HAP-1 (cell line): ENCODE data around the gene ARMH3.

Experiments
- DNase-seq, 2 experiments: peaks; one replicate each; pipeline ENCODE4 v3.0.0-alpha.2; 2016 to 2020; ENCODE audit warnings: low spot score in 2 of 2
- H3K27me3 ChIP-seq: fragments of 250-450 bp; sonication (Bioruptor Pico); 2 replicates; pipeline ENCODE4 v1.5.1; 2020; ENCODE audit warnings: low read depth, mild to moderate bottlenecking, moderate library complexity
- H3K36me3 ChIP-seq: fragments of 250-450 bp; sonication (Bioruptor Pico); replicated peaks from 2 replicates; pipeline ENCODE4 v1.5.1; 2020; ENCODE audit warnings: mild to moderate bottlenecking
- H3K4me1 ChIP-seq: fragments of 250-450 bp; sonication (Bioruptor Pico); 2 replicates; pipeline ENCODE4 v1.5.1; 2020; ENCODE audit warnings: mild to moderate bottlenecking
- H3K4me3 ChIP-seq: fragments of 250-450 bp; sonication (Bioruptor Pico); 2 replicates; pipeline ENCODE4 v1.5.1; 2020; ENCODE audit warnings: mild to moderate bottlenecking, moderate library complexity
- H3K9me3 ChIP-seq: fragments of 250-450 bp; sonication (Bioruptor Pico); 2 replicates; pipeline ENCODE4 v1.5.1; 2020; ENCODE audit warnings: mild to moderate bottlenecking, moderate library complexity
- in situ Hi-C: fragments of 300-500 bp; cut with MboI; formaldehyde crosslinking; loops from 3 replicates; pipeline ENCODE4 v1.14.3; 2020; ENCODE audit warnings: low sequenced_read_pairs, inconsistent platforms, mixed read lengths

ARMH3 gene

GRCh38 chr10:101886521-101887312 is 169.3 kb downstream of the ARMH3 start:
- in situ Hi-C loops = no loop called here

GRCh38 chr10:101881036-101881774 is 174.8 kb downstream of the ARMH3 start:
- Histone ChIP-seq H3K27me3 (no peaks in the 10 kb centered on the region; the same call in 1 of the 2 replicates), H3K4me1 (no peaks in the 10 kb centered on the region; the same call in 1 of the 2 replicates), H3K4me3 (no peak overlapping the region), H3K36me3 (no peaks in the 10 kb centered on the region), H3K9me3 (no peaks in the 10 kb centered on the region)
- in situ Hi-C loops = no loop called here
- DNase-seq = no peak

More at GRCh38 chr10:101886521-101887312, 169.3 kb downstream of the ARMH3 start:
- H3K36me3 ChIP-seq = no peaks in the 10 kb centered on the region
- H3K4me1 ChIP-seq = no peaks in the 10 kb centered on the region; the same call in 1 of the 2 replicates
- no peaks in the 10 kb centered on the region; the same call in 1 of the 2 replicates for H3K27me3 ChIP-seq
- no peak overlapping the region for H3K4me3 ChIP-seq
- no peak for DNase-seq
- no peaks in the 10 kb centered on the region for H3K9me3 ChIP-seq

- Histone ChIP-seq H3K4me1 (no peaks in the 10 kb centered on the region; the same call in 1 of the 2 replicates), H3K4me3 (no peak overlapping the region), H3K36me3 (no peaks in the 10 kb centered on the region), H3K9me3 (no peaks in the 10 kb centered on the region), H3K27me3 (no peaks in the 10 kb centered on the region; the same call in 1 of the 2 replicates)
- in situ Hi-C loops = no loop called here
- DNase-seq = no peak
Measured at GRCh38 chr10:101880232-101880573, 175.8 kb downstream of the ARMH3 start.

GRCh38 chr10:101879456-101880231 is 176.3 kb downstream of the ARMH3 start:
- no peaks in the 10 kb centered on the region for H3K9me3 ChIP-seq
- H3K4me3 ChIP-seq = no peak overlapping the region
- H3K27me3 ChIP-seq = no peaks in the 10 kb centered on the region
- no peaks in the 10 kb centered on the region for H3K36me3 ChIP-seq
- in situ Hi-C loops = no loop called here
- DNase-seq = no peak
- no peaks in the 10 kb centered on the region; the same call in 1 of the 2 replicates for H3K4me1 ChIP-seq

GRCh38 chr10:101878869-101879268 is 177.1 kb downstream of the ARMH3 start:
- Histone ChIP-seq H3K4me3 (no peak overlapping the region), H3K9me3 (no peaks in the 10 kb centered on the region), H3K27me3 (no peaks in the 10 kb centered on the region), H3K36me3 (no peaks in the 10 kb centered on the region), H3K4me1 (no peaks in the 10 kb centered on the region; the same call in 1 of the 2 replicates)
- in situ Hi-C loops = no loop called here
- peak in 1 of 2 experiments; percentile 41 for DNase-seq

GRCh38 chr10:101875068-101875688 is 180.8 kb downstream of the ARMH3 start:
- in situ Hi-C loops = no loop called here
- no peaks in the 10 kb centered on the region for H3K9me3 ChIP-seq
- no peaks in the 10 kb centered on the region for H3K4me1 ChIP-seq
- no peaks in the 10 kb centered on the region for H3K27me3 ChIP-seq
- H3K4me3 ChIP-seq = no peak overlapping the region
- H3K36me3 ChIP-seq = no peaks in the 10 kb centered on the region
- DNase-seq = no peak

GRCh38 chr10:101874252-101874651 is 181.7 kb downstream of the ARMH3 start:
- Histone ChIP-seq H3K36me3 (no peaks in the 10 kb centered on the region), H3K4me3 (no peak overlapping the region), H3K9me3 (no peaks in the 10 kb centered on the region), H3K4me1 (no peaks in the 10 kb centered on the region), H3K27me3 (no peaks in the 10 kb centered on the region)
- in situ Hi-C loops = no loop called here
- DNase-seq = no peak

GRCh38 chr10:101867931-101868330 is 188.0 kb downstream of the ARMH3 start:
- Histone ChIP-seq H3K4me3 (no peak overlapping the region), H3K4me1 (peaks cover 7% of the 10 kb centered on the region; the same call in 1 of the 2 replicates), H3K27me3 (no peaks in the 10 kb centered on the region), H3K9me3 (no peaks in the 10 kb centered on the region), H3K36me3 (no peaks in the 10 kb centered on the region)
- no peak for DNase-seq
- in situ Hi-C loops = no loop called here

GRCh38 chr10:101859530-101859929 is 196.4 kb downstream of the ARMH3 start:
- H3K36me3 ChIP-seq = no peaks in the 10 kb centered on the region
- no peaks in the 10 kb centered on the region for H3K9me3 ChIP-seq
- H3K4me1 ChIP-seq = no peaks in the 10 kb centered on the region
- no peak overlapping the region for H3K4me3 ChIP-seq
- no peak for DNase-seq
- in situ Hi-C loops = no loop called here
- no peaks in the 10 kb centered on the region for H3K27me3 ChIP-seq

- Histone ChIP-seq H3K9me3 (no peaks in the 10 kb centered on the region), H3K36me3 (no peaks in the 10 kb centered on the region), H3K4me3 (no peak overlapping the region), H3K27me3 (no peaks in the 10 kb centered on the region), H3K4me1 (no peaks in the 10 kb centered on the region)
- in situ Hi-C loops = no loop called here
- no peak for DNase-seq
Measured at GRCh38 chr10:101858723-101859500, 197.1 kb downstream of the ARMH3 start.

- H3K27me3 ChIP-seq = no peaks in the 10 kb centered on the region
- in situ Hi-C loops = no loop called here
- no peaks in the 10 kb centered on the region for H3K9me3 ChIP-seq
- H3K36me3 ChIP-seq = no peaks in the 10 kb centered on the region
- no peak for DNase-seq
- H3K4me1 ChIP-seq = no peaks in the 10 kb centered on the region
- H3K4me3 ChIP-seq = no peak overlapping the region
Measured at GRCh38 chr10:101857802-101858476, 198.0 kb downstream of the ARMH3 start.

- in situ Hi-C loops = no loop called here
- no peaks in the 10 kb centered on the region for H3K4me1 ChIP-seq
- no peaks in the 10 kb centered on the region for H3K27me3 ChIP-seq
- H3K36me3 ChIP-seq = no peaks in the 10 kb centered on the region
- no peak for DNase-seq
- no peak overlapping the region for H3K4me3 ChIP-seq
- H3K9me3 ChIP-seq = no peaks in the 10 kb centered on the region
Measured at GRCh38 chr10:101856626-101857025, 199.3 kb downstream of the ARMH3 start.
